K562 (cell line): Measurements from ENCODE around the gene SBDS. TPM values are rescaled to one million over a fixed set of nuclear protein-coding genes. Genes with fewer than 3 reads are reported as not detected.
"Not testable (repeated sequence)": the region's sequence is repeated elsewhere in the genome, so short reads cannot be mapped to it uniquely, and the experiment has no call there.

Source experiments
- ATAC-seq: fragments of 200-7000 bp; cut with Tn5 transposase; 3 replicates; pipeline ENCODE4 v1.9.1; 2020; ENCODE audit warnings: moderate library complexity
- BruUV-seq: library from RNA; stranded (reverse); fragments of 400-500 nt; replicated peaks from 2 replicates; lab custom pipeline; 2021; lab: Mats Ljungman, UMichigan
- CTCF ChIA-PET: fragments of 300-600 bp; formaldehyde crosslinking; extraction: SDS; loops from one replicate; lab custom pipeline; 2021; ENCODE audit warnings: low intra/inter-chr PET ratio; lab: Yijun Ruan, JAX
- POLR2A ChIA-PET: fragments of 300-600, 350-650 bp; sonication (Branson Sonifier 250); formaldehyde crosslinking; extraction: SDS; loops from one replicate; lab custom pipeline; 2021; ENCODE audit warnings: antibody characterized with exemption, inconsistent platforms; lab: Yijun Ruan, JAX
- DNase-seq, 4 experiments: peaks; one replicate each; pipeline versions ENCODE4 v3.0.0 to v3.0.0-alpha.2; 2011 to 2018; ENCODE audit warnings: low spot score in 3 of 4, mixed read lengths in 3 of 4; ENCODE audit errors: extremely low read depth in 1 of 4
- FAIRE-seq: peaks from 2 replicates; lab custom pipeline; 2011; peaks lifted over from hg19 to GRCh38; lab: Jason Lieb, UNC
- H2AFZ ChIP-seq: 2 replicates; pipeline ENCODE4 v1.6.0; 2011; ENCODE audit warnings: low read depth, low read length, control low read depth, inconsistent platforms
- H3K27ac ChIP-seq: fragments of 200-600 bp; 3 replicates; pipeline ENCODE4 v1.8.0; 2011; ENCODE audit warnings: low read depth, mild to moderate bottlenecking, control low read depth, inconsistent platforms, low read length, moderate library complexity, mixed read lengths; ENCODE audit errors: extremely low read depth
- H3K27me3 ChIP-seq, 2 experiments: fragments of 300-600 bp in 1 of 2; 2 replicates in 1 of 2; 3 replicates in 1 of 2; pipeline versions ENCODE4 v1.6.0 to v1.8.0; 2011; ENCODE audit warnings: inconsistent platforms in 2 of 2, low read length in 2 of 2, mild to moderate bottlenecking in 1 of 2, mixed read lengths in 1 of 2, moderate library complexity in 1 of 2; ENCODE audit not compliant: control insufficient read depth in 2 of 2, insufficient read depth in 2 of 2
- H3K36me3 ChIP-seq: fragments of 300-600 bp; 3 replicates; pipeline ENCODE4 v1.8.0; 2011; ENCODE audit warnings: mild to moderate bottlenecking, low read length, inconsistent platforms; ENCODE audit not compliant: control insufficient read depth, insufficient read depth
- H3K4me1 ChIP-seq, 2 experiments: fragments of 200-600 bp in 1 of 2; replicated peaks in 1 of 2; 2 replicates in 1 of 2; 3 replicates in 1 of 2; pipeline versions ENCODE4 v1.5.1 to v1.8.0; 2011; ENCODE audit warnings: inconsistent platforms in 2 of 2, low read length in 2 of 2, mild to moderate bottlenecking in 1 of 2, mixed read lengths in 1 of 2, moderate library complexity in 1 of 2; ENCODE audit not compliant: control insufficient read depth in 2 of 2, insufficient read depth in 2 of 2
- H3K4me2 ChIP-seq: 2 replicates; pipeline ENCODE4 v1.6.1; 2011; ENCODE audit warnings: low read length, control low read depth, inconsistent platforms, mixed read lengths; ENCODE audit not compliant: insufficient read depth
- H3K4me3 ChIP-seq: fragments of 200-600 bp; sonication (generic), shearing (Covaris generic); 2 replicates; pipeline ENCODE4 v1.5.1; 2016; ENCODE audit warnings: control low read depth, inconsistent platforms
- H3K79me2 ChIP-seq: fragments of 200-600 bp; 3 replicates; pipeline ENCODE4 v1.8.0; 2011; ENCODE audit warnings: low read length, inconsistent platforms; ENCODE audit not compliant: control insufficient read depth, insufficient read depth
- H3K9ac ChIP-seq, 2 experiments: 2 replicates each; pipeline versions ENCODE4 v1.6.0 to v1.6.1; 2011; ENCODE audit warnings: low read depth in 2 of 2, low read length in 2 of 2, control low read depth in 1 of 2, inconsistent platforms in 1 of 2, mild to moderate bottlenecking in 1 of 2, mixed read lengths in 1 of 2; ENCODE audit not compliant: insufficient read depth in 1 of 2
- H3K9me1 ChIP-seq: one replicate; pipeline ENCODE4 v1.6.0; 2011; ENCODE audit warnings: inconsistent platforms, mild to moderate bottlenecking, low read length, moderate library complexity; ENCODE audit not compliant: control insufficient read depth, insufficient read depth
- H3K9me3 ChIP-seq: replicated peaks from 2 replicates; pipeline ENCODE4 v1.5.1; 2011; ENCODE audit warnings: low read depth, low read length, inconsistent platforms; ENCODE audit not compliant: control insufficient read depth, insufficient read depth
- H4K20me1 ChIP-seq: replicated peaks from 2 replicates; pipeline ENCODE4 v1.6.1; 2011; ENCODE audit warnings: low read length, inconsistent platforms, mixed read lengths; ENCODE audit not compliant: control insufficient read depth, insufficient read depth
- HCFC1 ChIP-seq: IDR thresholded peaks from 2 replicates; pipeline ENCODE4 v1.6.1; 2012; ENCODE audit warnings: low read depth, low read length, improper control_type of control experiment
- ZBTB17 ChIP-seq: fragments of 450-650 bp; formaldehyde crosslinking; IDR thresholded peaks from 2 replicates; pipeline ENCODE4 v1.4.0; 2020; ENCODE audit warnings: mild to moderate bottlenecking
- ZKSCAN1 ChIP-seq: fragments of 150-350 bp; IDR thresholded peaks from 2 replicates; pipeline ENCODE4 v1.6.1; 2016; ENCODE audit warnings: low read depth, low read length
- WGBS: fragments of 100-300 bp; shearing (Covaris generic); methylation state at CpG from one replicate; pipeline ENCODE4 v1.1.6; 2016; ENCODE audit warnings: low coverage, mixed read lengths; ENCODE audit not compliant: insufficient coverage; ENCODE audit errors: missing lambda C conversion rate; 5-methylcytosine and 5-hydroxymethylcytosine counted together
- in situ Hi-C: fragments of 300-500 bp; cut with MboI; formaldehyde crosslinking; loops from 4 replicates; pipeline ENCODE4 v1.15.0; 2018; ENCODE audit warnings: inconsistent platforms, mixed read lengths
- intact Hi-C: fragments of 100-400 bp; cut with micrococcal nuclease; formaldehyde crosslinking; loops from 2 replicates; pipeline ENCODE4 v1.14.2; 2022
- polyA plus RNA-seq, 8 experiments: library from polyadenylated mRNA; depleted of rRNA in 4 of 8; stranded (reverse) in 5 of 8; unstranded in 3 of 8; fragments of >200 nt; fragmentation: Nextera tagmentation in 2 of 8; fragmentation: Illumina TruSeq in 1 of 8; extraction: Ambion mirVana in 2 of 8; extraction: Trizol in 1 of 8; gene quantifications; 2 replicates each; pipeline versions ENCODE4 v1.2.1 to v1.2.3, GENCODE V29; 2011 to 2014; ENCODE audit warnings: inconsistent platforms in 1 of 8, missing spikeins in 1 of 8
- total RNA-seq, 7 experiments: library from RNA; depleted of rRNA in 6 of 7; stranded (reverse); fragments of >200 nt in 6 of 7; fragmentation: Illumina TruSeq in 2 of 7; extraction: Trizol in 2 of 7; gene quantifications; 2 replicates each; pipeline versions ENCODE4 v1.2.1 to v1.2.3, GENCODE V29; 2011 to 2021; ENCODE audit warnings: low replicate concordance in 1 of 7
- TF ChIP-seq, protein P1 (sequence below): fragments of 450-650 bp; IDR thresholded peaks from 2 replicates; pipeline ENCODE4 v1.6.1; 2016; ENCODE audit warnings: mild to moderate bottlenecking, moderate library complexity

Gene SBDS
- total and polyA plus RNA-seq, 9 of the 15 experiments (the other 6 are each of a cell fraction or from before 2014, with no cell fraction given) = 105 to 174 (median 117) TPM

DNA sequence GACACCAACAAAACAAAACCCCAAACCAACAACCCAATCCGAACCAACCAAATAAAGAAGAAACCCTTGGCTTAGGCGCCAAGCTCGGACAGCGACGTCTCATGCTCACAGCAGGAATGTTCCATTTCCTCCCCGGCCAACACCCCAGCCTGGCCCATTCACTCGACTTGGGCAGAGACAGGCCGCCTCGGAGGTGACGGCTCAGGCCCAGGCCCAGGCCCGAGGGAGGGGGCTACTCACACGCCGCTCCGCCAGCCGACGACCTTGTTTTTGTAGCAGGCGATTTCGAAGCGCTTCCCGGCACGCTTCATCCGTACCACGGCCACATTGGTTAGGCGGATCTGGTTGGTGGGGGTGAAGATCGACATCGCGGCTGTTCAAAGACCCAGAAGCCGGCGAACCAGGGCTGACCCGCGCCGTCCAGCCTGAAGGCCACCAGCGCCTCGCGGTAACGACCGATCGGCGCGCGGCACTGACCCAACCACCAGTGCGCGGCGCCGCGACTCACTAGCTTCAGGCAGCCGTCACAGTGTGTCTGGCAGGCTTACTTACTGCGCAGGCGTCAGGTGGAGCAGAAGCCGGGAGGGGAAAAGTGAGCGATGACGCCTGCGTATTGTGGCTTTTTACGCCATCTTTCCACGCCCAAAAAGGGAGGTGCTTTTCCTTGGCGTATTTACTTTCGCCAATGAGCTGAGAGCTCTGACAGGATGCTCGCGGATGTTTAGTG is at the start of gene SBDS (continued):
- TF ChIP-seq, protein P1, sequence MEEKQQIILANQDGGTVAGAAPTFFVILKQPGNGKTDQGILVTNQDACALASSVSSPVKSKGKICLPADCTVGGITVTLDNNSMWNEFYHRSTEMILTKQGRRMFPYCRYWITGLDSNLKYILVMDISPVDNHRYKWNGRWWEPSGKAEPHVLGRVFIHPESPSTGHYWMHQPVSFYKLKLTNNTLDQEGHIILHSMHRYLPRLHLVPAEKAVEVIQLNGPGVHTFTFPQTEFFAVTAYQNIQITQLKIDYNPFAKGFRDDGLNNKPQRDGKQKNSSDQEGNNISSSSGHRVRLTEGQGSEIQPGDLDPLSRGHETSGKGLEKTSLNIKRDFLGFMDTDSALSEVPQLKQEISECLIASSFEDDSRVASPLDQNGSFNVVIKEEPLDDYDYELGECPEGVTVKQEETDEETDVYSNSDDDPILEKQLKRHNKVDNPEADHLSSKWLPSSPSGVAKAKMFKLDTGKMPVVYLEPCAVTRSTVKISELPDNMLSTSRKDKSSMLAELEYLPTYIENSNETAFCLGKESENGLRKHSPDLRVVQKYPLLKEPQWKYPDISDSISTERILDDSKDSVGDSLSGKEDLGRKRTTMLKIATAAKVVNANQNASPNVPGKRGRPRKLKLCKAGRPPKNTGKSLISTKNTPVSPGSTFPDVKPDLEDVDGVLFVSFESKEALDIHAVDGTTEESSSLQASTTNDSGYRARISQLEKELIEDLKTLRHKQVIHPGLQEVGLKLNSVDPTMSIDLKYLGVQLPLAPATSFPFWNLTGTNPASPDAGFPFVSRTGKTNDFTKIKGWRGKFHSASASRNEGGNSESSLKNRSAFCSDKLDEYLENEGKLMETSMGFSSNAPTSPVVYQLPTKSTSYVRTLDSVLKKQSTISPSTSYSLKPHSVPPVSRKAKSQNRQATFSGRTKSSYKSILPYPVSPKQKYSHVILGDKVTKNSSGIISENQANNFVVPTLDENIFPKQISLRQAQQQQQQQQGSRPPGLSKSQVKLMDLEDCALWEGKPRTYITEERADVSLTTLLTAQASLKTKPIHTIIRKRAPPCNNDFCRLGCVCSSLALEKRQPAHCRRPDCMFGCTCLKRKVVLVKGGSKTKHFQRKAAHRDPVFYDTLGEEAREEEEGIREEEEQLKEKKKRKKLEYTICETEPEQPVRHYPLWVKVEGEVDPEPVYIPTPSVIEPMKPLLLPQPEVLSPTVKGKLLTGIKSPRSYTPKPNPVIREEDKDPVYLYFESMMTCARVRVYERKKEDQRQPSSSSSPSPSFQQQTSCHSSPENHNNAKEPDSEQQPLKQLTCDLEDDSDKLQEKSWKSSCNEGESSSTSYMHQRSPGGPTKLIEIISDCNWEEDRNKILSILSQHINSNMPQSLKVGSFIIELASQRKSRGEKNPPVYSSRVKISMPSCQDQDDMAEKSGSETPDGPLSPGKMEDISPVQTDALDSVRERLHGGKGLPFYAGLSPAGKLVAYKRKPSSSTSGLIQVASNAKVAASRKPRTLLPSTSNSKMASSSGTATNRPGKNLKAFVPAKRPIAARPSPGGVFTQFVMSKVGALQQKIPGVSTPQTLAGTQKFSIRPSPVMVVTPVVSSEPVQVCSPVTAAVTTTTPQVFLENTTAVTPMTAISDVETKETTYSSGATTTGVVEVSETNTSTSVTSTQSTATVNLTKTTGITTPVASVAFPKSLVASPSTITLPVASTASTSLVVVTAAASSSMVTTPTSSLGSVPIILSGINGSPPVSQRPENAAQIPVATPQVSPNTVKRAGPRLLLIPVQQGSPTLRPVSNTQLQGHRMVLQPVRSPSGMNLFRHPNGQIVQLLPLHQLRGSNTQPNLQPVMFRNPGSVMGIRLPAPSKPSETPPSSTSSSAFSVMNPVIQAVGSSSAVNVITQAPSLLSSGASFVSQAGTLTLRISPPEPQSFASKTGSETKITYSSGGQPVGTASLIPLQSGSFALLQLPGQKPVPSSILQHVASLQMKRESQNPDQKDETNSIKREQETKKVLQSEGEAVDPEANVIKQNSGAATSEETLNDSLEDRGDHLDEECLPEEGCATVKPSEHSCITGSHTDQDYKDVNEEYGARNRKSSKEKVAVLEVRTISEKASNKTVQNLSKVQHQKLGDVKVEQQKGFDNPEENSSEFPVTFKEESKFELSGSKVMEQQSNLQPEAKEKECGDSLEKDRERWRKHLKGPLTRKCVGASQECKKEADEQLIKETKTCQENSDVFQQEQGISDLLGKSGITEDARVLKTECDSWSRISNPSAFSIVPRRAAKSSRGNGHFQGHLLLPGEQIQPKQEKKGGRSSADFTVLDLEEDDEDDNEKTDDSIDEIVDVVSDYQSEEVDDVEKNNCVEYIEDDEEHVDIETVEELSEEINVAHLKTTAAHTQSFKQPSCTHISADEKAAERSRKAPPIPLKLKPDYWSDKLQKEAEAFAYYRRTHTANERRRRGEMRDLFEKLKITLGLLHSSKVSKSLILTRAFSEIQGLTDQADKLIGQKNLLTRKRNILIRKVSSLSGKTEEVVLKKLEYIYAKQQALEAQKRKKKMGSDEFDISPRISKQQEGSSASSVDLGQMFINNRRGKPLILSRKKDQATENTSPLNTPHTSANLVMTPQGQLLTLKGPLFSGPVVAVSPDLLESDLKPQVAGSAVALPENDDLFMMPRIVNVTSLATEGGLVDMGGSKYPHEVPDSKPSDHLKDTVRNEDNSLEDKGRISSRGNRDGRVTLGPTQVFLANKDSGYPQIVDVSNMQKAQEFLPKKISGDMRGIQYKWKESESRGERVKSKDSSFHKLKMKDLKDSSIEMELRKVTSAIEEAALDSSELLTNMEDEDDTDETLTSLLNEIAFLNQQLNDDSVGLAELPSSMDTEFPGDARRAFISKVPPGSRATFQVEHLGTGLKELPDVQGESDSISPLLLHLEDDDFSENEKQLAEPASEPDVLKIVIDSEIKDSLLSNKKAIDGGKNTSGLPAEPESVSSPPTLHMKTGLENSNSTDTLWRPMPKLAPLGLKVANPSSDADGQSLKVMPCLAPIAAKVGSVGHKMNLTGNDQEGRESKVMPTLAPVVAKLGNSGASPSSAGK = peak; percentile 84
- TF ChIP-seq ZKSCAN1 (peak; percentile 68), ZBTB17 (CRISPR knock-in tag) (peak; percentile 85), HCFC1 (peak; percentile 59)

DNA sequence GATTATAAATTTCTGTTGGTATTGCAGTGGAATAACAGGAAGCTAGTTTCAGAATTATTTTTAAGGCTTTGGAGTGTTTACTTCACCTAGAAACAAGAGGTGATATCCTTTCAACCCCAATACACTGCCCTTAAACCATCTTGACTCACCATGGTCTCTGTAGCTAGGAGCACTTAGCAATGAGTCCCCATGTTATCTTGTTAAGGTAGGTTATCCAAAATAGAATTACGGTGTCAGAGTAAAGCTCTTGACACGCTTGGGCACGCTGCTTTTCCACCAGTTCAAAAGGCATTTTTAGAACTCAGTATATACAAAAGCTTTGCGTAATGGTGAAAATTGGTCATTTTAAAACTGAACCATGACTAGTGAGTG is 48.2 kb upstream of the SBDS start:
- BruUV-seq, H3K27ac ChIP-seq, DNase-seq, H3K4me3 ChIP-seq, CTCF ChIA-PET, POLR2A ChIA-PET, H2AFZ ChIP-seq, in situ Hi-C loops, H4K20me1 ChIP-seq, H3K9me3 ChIP-seq, H3K27me3 ChIP-seq, ATAC-seq, H3K9ac ChIP-seq, FAIRE-seq, H3K79me2 ChIP-seq, H3K4me2 ChIP-seq, H3K9me1 ChIP-seq: not testable (repeated sequence)
- intact Hi-C loops = loop anchor here (10.0 kb wide), 1 partner anchor 61 kb away; no protein-coding TSS in a partner anchor
- Histone ChIP-seq H3K36me3 (peaks cover 11% of the 10 kb centered on the region; the same call in 1 of the 3 replicates), H3K4me1 (peaks cover 7 to 10% of the 10 kb centered on the region in 2 experiments; a peak in 4 of 5 replicates)
- WGBS = 100% methylated on average over 4 of the region's 4 CpGs
